ENCODE data around the gene HUWE1.

DNA sequence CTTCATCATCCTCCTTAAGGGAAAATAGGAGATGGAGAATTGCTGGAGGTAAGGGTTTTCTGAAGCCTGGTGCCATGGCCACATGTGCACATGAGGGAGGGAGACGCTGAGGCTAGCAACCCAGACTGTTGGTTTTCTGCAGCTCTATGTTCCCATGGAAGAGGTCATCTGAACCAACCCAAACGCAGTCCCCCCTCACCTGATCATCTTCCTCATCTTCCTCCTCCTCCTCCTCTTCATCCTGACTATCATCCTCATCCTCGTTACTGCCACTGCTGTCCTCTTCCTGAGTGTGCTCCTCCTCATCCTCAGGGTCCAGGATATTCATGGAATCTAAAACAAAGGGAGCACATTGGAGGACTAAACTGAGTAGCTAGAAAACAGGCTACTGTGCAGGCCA, 124.6 kb downstream of the HUWE1 start:
- no peak for TF ChIP-seq POLR2A (IDR thresholded peaks at IDR 0.05; ENCODE audit: low read depth, low read length)
- TF ChIP-seq TAF1 (IDR thresholded peaks at IDR 0.05; ENCODE audit: borderline replicate concordance, low read depth, low read length) = no peak
- TF ChIP-seq POLR2AphosphoS5 (IDR thresholded peaks at IDR 0.05; ENCODE audit: low read depth, low read length) = no peak

Data from GM12892 (cell line).